Measurements from ENCODE around the gene DNAH2. TPM values are rescaled to one million over a fixed set of nuclear protein-coding genes. Genes with fewer than 3 reads are reported as not detected.

DNAH2 gene
- polyA plus RNA-seq, 2 of the 4 experiments (the other 2 are of a cell fraction), result 0.01 to 0.08 TPM

GRCh38 chr17:7848131-7848579 lies 130.6 kb downstream of the DNAH2 start:
- Histone ChIP-seq H3K9me3 (no peaks in the 10 kb centered on the region), H3K27ac (no peak overlapping the region), H3K4me1 (peaks cover 19% of the 10 kb centered on the region; the same call in 2 of the 3 replicates), H3K4me2 (no peak overlapping the region), H3K4me3 (no peak overlapping the region)
- TF ChIP-seq FOSB (CRISPR knock-in tag; IDR thresholded peaks at IDR 0.05) (no peak), GATA3 (IDR thresholded peaks at IDR 0.05; ENCODE audit: borderline replicate concordance) (no peak), TFCP2L1 (CRISPR knock-in tag; IDR thresholded peaks at IDR 0.05) (no peak), RFX5 (IDR thresholded peaks at IDR 0.05) (no peak), SREBF2 (IDR thresholded peaks at IDR 0.05) (no peak), CHD2 (IDR thresholded peaks at IDR 0.05; ENCODE audit: low read length, partially characterized antibody) (no peak), HOXA7 (CRISPR knock-in tag; IDR thresholded peaks at IDR 0.05) (no peak), ZC3H11A (IDR thresholded peaks at IDR 0.05) (no peak), NFE2L2 (conservative IDR thresholded peaks at IDR 0.05; ENCODE audit: low read length) (no peak), ELK1 (IDR thresholded peaks at IDR 0.05; ENCODE audit: low read depth, low read length) (no peak)
- CTCF ChIA-PET, result interaction anchor here (7.7 to 25.1 kb wide), 2 partner anchors 18 to 105 kb away, joined by 77 to 677 read pairs; partner anchors contain the start of gene KDM6B
- ATAC-seq (no peak), FAIRE-seq (no peak), DNase-seq (ENCODE audit: low read depth in 1 of 2, low spot score in 1 of 2) (no peak)
- POLR2A ChIA-PET, result no interaction called here
- WGBS (ENCODE audit: missing lambda C conversion rate), result 91% methylated on average over 14 of the region's 20 CpGs

- ChIA-PET POLR2A (no interaction called here), CTCF (interaction anchor here (7.7 to 25.1 kb wide), 2 partner anchors 19 to 105 kb away, joined by 77 to 677 read pairs; partner anchors contain the start of gene KDM6B)
- Histone ChIP-seq H3K4me2 (no peak overlapping the region), H3K4me3 (no peak overlapping the region), H3K4me1 (peaks cover 19% of the 10 kb centered on the region; the same call in 2 of the 3 replicates), H3K9me3 (no peaks in the 10 kb centered on the region), H3K27ac (no peak overlapping the region)
- no peak for DNase-seq (ENCODE audit: low read depth in 1 of 2, low spot score in 1 of 2)
- FAIRE-seq, result no peak
- ATAC-seq, result no peak
- 91% methylated on average over 14 of the region's 21 CpGs for WGBS (ENCODE audit: missing lambda C conversion rate)
- no peak for TF ChIP-seq MYC (IDR thresholded peaks at IDR 0.05; ENCODE audit: borderline replicate concordance, low read length)
- no peak for TF ChIP-seq NR3C1 (IDR thresholded peaks at IDR 0.05)
- TF ChIP-seq ZNF302 (CRISPR knock-in tag; IDR thresholded peaks at IDR 0.05), result no peak
Observed at GRCh38 chr17:7848739-7849129, 131.2 kb downstream of the DNAH2 start.

- CTCF ChIA-PET, result interaction anchor here (7.7 to 25.1 kb wide), 2 partner anchors 19 to 106 kb away, joined by 77 to 677 read pairs; partner anchors contain the start of gene KDM6B
Observed at GRCh38 chr17:7849130-7849750, 131.7 kb downstream of the DNAH2 start.

More at GRCh38 chr17:7849130-7849750, 131.7 kb downstream of the DNAH2 start:
- Histone ChIP-seq H3K4me1 (peaks cover 19% of the 10 kb centered on the region; the same call in 2 of the 3 replicates), H3K27ac (no peak overlapping the region), H3K4me2 (no peak overlapping the region), H3K4me3 (no peak overlapping the region), H3K9me3 (no peaks in the 10 kb centered on the region)
- POLR2A ChIA-PET, result no interaction called here
- WGBS (ENCODE audit: missing lambda C conversion rate), result 91% methylated on average over 31 of the region's 35 CpGs
- TF ChIP-seq NR3C1 (IDR thresholded peaks at IDR 0.05), result no peak
- no peak for TF ChIP-seq BCL3 (IDR thresholded peaks at IDR 0.05)
- TF ChIP-seq CHD4 (IDR thresholded peaks at IDR 0.05; ENCODE audit: borderline replicate concordance), result no peak
- TF ChIP-seq TFCP2L1 (CRISPR knock-in tag; IDR thresholded peaks at IDR 0.05), result no peak
- no peak for TF ChIP-seq KDM1A (IDR thresholded peaks at IDR 0.05; ENCODE audit: low read depth)
- no peak for TF ChIP-seq ELK1 (IDR thresholded peaks at IDR 0.05; ENCODE audit: low read depth, low read length)
- no peak for TF ChIP-seq MAX (IDR thresholded peaks at IDR 0.05)
- TF ChIP-seq POLR2AphosphoS2 (conservative IDR thresholded peaks at IDR 0.05; ENCODE audit: low read length), result 0 out of 2 replicates have a peak, but pooled peaks have one; percentile 34
- TF ChIP-seq MAFK (IDR thresholded peaks at IDR 0.05; ENCODE audit: partially characterized antibody), result no peak
- FAIRE-seq (no peak), DNase-seq (ENCODE audit: low read depth in 1 of 2, low spot score in 1 of 2) (no peak), ATAC-seq (no peak)

All from A549 (cell line).